Immature natural killer cell (primary cell): ENCODE measurements around the gene GATA2. TPM values are rescaled to one million over a fixed set of nuclear protein-coding genes. Genes with fewer than 3 reads are reported as not detected.
A peak's percentile ranks its signal among the peaks of the same experiment; 100 is the strongest.

Experiments
- DNase-seq, 3 donors: peaks; one replicate each; pipeline ENCODE4 v3.0.0; 2022; ENCODE audit warnings: mixed read lengths in 1 of 3
- H3K27ac Mint-ChIP-seq, 6 donors: one replicate each; pipeline ENCODE4 v1.8.0; 2020; ENCODE audit warnings: mixed read lengths in 6 of 6, mild to moderate bottlenecking in 5 of 6, inconsistent platforms in 4 of 6, moderate library complexity in 3 of 6
- H3K27me3 Mint-ChIP-seq, 3 donors: one replicate each; pipeline ENCODE4 v1.8.0; 2020 to 2021; ENCODE audit warnings: low read depth in 3 of 3, mild to moderate bottlenecking in 3 of 3, mixed read lengths in 3 of 3, moderate library complexity in 3 of 3, inconsistent platforms in 1 of 3
- H3K36me3 Mint-ChIP-seq, 3 donors: one replicate each; pipeline ENCODE4 v1.8.0; 2020; ENCODE audit warnings: mixed read lengths in 3 of 3, inconsistent platforms in 2 of 3, mild to moderate bottlenecking in 2 of 3
- H3K4me1 Mint-ChIP-seq, 2 donors: one replicate each; pipeline ENCODE4 v1.8.0; 2020; ENCODE audit warnings: inconsistent platforms in 2 of 2, mild to moderate bottlenecking in 2 of 2, mixed read lengths in 2 of 2, moderate library complexity in 1 of 2
- H3K4me3 Mint-ChIP-seq, 5 donors: one replicate each; pipeline ENCODE4 v1.8.0; 2020; ENCODE audit warnings: mild to moderate bottlenecking in 5 of 5, mixed read lengths in 5 of 5, inconsistent platforms in 3 of 5, moderate library complexity in 3 of 5
- H3K9me3 Mint-ChIP-seq, 6 donors: one replicate each; pipeline ENCODE4 v1.8.0; 2020; ENCODE audit warnings: mild to moderate bottlenecking in 6 of 6, mixed read lengths in 6 of 6, inconsistent platforms in 4 of 6, moderate library complexity in 3 of 6
- polyA plus RNA-seq, 3 donors: library from polyadenylated mRNA; unstranded; fragments of 300-500 nt; fragmentation: Illumina TruSeq; gene quantifications; one replicate each; pipeline ENCODE4 v1.2.3, GENCODE V29; 2021

Gene GATA2
- polyA plus RNA-seq, 3 donors from 2014 or later = 0.35 TPM; not detected in 2

DNA sequence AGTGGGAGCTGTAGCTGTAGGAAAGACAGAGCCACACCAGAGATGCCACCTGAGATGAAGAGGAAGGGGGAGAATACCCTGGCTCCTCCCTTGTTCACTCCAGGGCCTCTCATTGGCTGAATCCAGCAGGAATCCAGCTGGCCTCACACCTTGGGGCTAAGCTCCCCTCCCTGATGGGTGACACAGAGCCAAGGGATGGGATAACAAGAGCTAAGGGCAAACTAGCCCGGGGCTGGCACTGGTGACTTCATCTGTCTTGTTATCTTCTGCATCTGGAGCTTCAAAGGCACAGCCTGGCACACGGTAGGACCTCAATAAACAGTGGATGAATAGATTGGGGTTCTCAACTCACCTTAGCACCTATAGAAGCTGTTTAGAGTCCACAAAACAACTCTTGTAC lies 13.8 kb upstream of the GATA2 start:
- no peaks in the 10 kb centered on the region for H3K36me3 Mint-ChIP-seq
- DNase-seq = no peak
- no peak overlapping the region for H3K27ac Mint-ChIP-seq
- no peaks in the 10 kb centered on the region for H3K4me1 Mint-ChIP-seq
- H3K27me3 Mint-ChIP-seq = peaks cover 4 to 11% (median 11%) of the 10 kb centered on the region in 3 donors
- no peak overlapping the region for H3K4me3 Mint-ChIP-seq
- H3K9me3 Mint-ChIP-seq = peaks cover 0 to 1% (median 0%) of the 10 kb centered on the region in 6 donors

- Mint-ChIP-seq H3K4me3 (no peak overlapping the region), H3K36me3 (no peaks in the 10 kb centered on the region), H3K9me3 (peaks cover 0 to 1% (median 0%) of the 10 kb centered on the region in 6 donors), H3K27ac (no peak overlapping the region), H3K27me3 (peaks cover 4 to 12% (median 11%) of the 10 kb centered on the region in 3 donors), H3K4me1 (no peaks in the 10 kb centered on the region)
- DNase-seq = no peak
Measured at GRCh38 chr3:128505771-128506170, 12.8 kb upstream of the GATA2 start.

GRCh38 chr3:128504963-128505730 lies 12.1 kb upstream of the GATA2 start:
- H3K27me3 Mint-ChIP-seq = peaks cover 4 to 12% (median 12%) of the 10 kb centered on the region in 3 donors
- peaks cover 0 to 1% (median 0%) of the 10 kb centered on the region in 6 donors for H3K9me3 Mint-ChIP-seq
- no peak overlapping the region for H3K4me3 Mint-ChIP-seq
- no peak for DNase-seq
- H3K36me3 Mint-ChIP-seq = no peaks in the 10 kb centered on the region
- no peak overlapping the region for H3K27ac Mint-ChIP-seq
- no peaks in the 10 kb centered on the region for H3K4me1 Mint-ChIP-seq

GRCh38 chr3:128504533-128504915 lies 11.5 kb upstream of the GATA2 start:
- peaks cover 6 to 12% (median 12%) of the 10 kb centered on the region in 3 donors for H3K27me3 Mint-ChIP-seq
- DNase-seq = no peak
- no peaks in the 10 kb centered on the region for H3K36me3 Mint-ChIP-seq
- peaks cover 0 to 1% (median 0%) of the 10 kb centered on the region in 6 donors for H3K9me3 Mint-ChIP-seq
- no peak overlapping the region for H3K27ac Mint-ChIP-seq
- H3K4me1 Mint-ChIP-seq = no peaks in the 10 kb centered on the region
- H3K4me3 Mint-ChIP-seq = no peak overlapping the region

DNA sequence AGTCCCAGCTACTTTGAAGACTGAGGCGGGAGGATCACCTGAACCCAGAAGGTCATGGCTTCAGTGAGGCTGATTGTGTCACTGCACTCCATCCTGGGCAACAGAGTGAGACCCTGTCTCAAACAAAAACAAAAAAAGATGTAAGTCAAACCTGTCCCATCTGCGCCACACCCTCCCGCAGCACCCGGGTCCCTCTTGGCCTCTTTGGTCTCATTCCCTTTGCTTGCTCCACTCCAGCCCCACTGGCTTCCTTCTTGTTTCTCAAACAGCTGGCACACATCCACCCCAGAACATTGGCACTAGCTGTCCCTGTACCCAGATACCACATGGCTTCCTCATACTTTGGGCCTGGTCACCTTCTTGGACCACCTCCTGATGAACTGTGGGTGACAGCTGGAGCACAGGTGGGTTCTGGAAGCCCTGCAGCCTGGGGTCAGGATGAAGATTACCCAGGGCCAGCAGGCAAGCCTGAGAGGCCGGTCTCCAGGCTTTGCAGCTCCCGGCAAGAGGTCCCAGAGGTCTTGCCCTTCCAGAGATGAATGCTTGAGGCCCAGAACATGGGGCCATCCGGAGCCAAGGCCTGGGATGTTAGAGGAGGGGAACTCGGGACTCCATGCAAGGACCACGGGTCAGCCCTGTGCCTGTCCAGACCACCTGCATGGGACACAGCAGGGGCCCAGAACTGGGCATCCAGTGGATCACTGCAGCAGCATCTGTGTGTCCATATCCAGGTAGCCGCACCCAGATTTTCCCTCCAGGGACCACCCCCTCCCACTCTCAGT lies 10.9 kb upstream of the GATA2 start:
- Mint-ChIP-seq H3K27ac (no peak overlapping the region), H3K36me3 (no peaks in the 10 kb centered on the region), H3K4me3 (no peak overlapping the region), H3K9me3 (peaks cover 0 to 1% (median 0%) of the 10 kb centered on the region in 6 donors), H3K4me1 (no peaks in the 10 kb centered on the region), H3K27me3 (peaks cover 6 to 12% (median 12%) of the 10 kb centered on the region in 3 donors)
- no peak for DNase-seq

- Mint-ChIP-seq H3K4me1 (peaks cover 2 to 5% of the 10 kb centered on the region in 2 donors), H3K4me3 (no peak overlapping the region), H3K27me3 (peaks cover 6 to 15% (median 12%) of the 10 kb centered on the region in 3 donors), H3K9me3 (peaks cover 0 to 1% (median 0%) of the 10 kb centered on the region in 6 donors), H3K36me3 (no peaks in the 10 kb centered on the region), H3K27ac (no peak overlapping the region)
- no peak for DNase-seq
Measured at GRCh38 chr3:128503164-128503651, 10.2 kb upstream of the GATA2 start.

DNA sequence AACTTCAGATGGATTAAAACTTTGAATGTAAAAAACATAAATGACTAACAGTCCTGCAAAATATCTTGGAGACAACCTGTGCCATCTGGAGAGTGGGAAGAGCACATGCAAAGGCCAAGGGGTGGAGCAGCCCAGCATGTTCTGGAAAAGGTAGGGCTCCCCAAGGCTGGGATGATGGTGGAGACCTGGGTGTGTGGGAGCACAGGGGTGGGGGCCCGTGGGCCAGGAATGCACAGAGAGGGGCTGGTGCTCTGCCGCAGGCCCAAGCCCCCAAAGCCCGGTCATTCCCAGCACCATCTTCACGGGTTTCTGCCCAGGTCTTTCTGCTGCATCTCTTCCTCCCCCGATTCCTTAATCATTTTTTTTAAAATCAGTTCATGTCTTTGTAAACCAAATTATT lies 9.7 kb upstream of the GATA2 start:
- peaks cover 2 to 16% (median 12%) of the 10 kb centered on the region in 3 donors for H3K27me3 Mint-ChIP-seq

GRCh38 chr3:128501431-128501830 lies 8.4 kb upstream of the GATA2 start:
- Mint-ChIP-seq H3K36me3 (no peaks in the 10 kb centered on the region), H3K4me3 (no peak overlapping the region), H3K27ac (no peak overlapping the region), H3K9me3 (no peaks in the 10 kb centered on the region), H3K27me3 (peaks cover 3 to 18% (median 8%) of the 10 kb centered on the region in 3 donors), H3K4me1 (peaks cover 2 to 6% of the 10 kb centered on the region in 2 donors)
- DNase-seq = no peak

More for the DNA sequence above, 9.7 kb upstream of the GATA2 start:
- H3K36me3 Mint-ChIP-seq = no peaks in the 10 kb centered on the region
- H3K4me3 Mint-ChIP-seq = no peak overlapping the region
- H3K4me1 Mint-ChIP-seq = peaks cover 2 to 6% of the 10 kb centered on the region in 2 donors
- peaks cover 0 to 1% (median 0%) of the 10 kb centered on the region in 6 donors for H3K9me3 Mint-ChIP-seq
- no peak overlapping the region for H3K27ac Mint-ChIP-seq
- no peak for DNase-seq

GRCh38 chr3:128500556-128500955 lies 7.6 kb upstream of the GATA2 start:
- peaks cover 0 to 2% (median 0%) of the 10 kb centered on the region in 6 donors for H3K9me3 Mint-ChIP-seq
- peaks cover 0 to 4% (median 3%) of the 10 kb centered on the region in 3 donors for H3K36me3 Mint-ChIP-seq
- no peak for DNase-seq
- H3K27ac Mint-ChIP-seq = no peak overlapping the region
- H3K4me1 Mint-ChIP-seq = peaks cover 5 to 12% of the 10 kb centered on the region in 2 donors
- peaks cover 5 to 19% (median 10%) of the 10 kb centered on the region in 3 donors for H3K27me3 Mint-ChIP-seq
- no peak overlapping the region for H3K4me3 Mint-ChIP-seq

DNA sequence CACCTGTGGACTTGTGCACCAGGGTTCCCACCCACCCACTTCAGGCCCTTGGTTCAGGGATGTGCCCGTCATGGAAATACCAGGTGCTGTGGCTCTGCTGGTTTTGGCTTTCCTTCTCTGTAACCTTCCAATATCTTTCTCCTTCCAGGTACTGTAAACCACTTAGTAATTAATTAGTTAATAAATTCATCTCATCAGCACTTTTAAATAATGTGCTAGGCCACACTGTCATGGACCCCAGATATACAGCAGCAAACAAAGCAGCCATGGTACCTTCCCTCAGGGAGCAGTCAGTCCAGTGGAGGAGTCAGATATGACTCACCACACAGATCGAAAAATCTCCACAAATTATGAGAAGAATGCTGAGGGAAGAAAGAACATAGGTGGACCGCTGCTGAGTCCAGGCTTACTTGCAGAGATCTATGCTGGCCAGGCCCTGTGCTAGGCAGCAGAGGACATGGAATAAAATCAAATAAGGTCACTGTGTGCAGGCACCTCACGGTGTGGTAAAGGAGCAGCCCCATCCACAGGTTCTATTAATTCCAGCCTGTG lies 6.8 kb upstream of the GATA2 start:
- H3K4me1 Mint-ChIP-seq = peaks cover 5 to 12% of the 10 kb centered on the region in 2 donors
- H3K9me3 Mint-ChIP-seq = peaks cover 0 to 2% (median 0%) of the 10 kb centered on the region in 6 donors
- H3K36me3 Mint-ChIP-seq = peaks cover 0 to 4% (median 3%) of the 10 kb centered on the region in 3 donors
- H3K4me3 Mint-ChIP-seq = no peak overlapping the region
- no peak for DNase-seq
- H3K27ac Mint-ChIP-seq = no peak overlapping the region
- H3K27me3 Mint-ChIP-seq = peaks cover 8 to 18% (median 10%) of the 10 kb centered on the region in 3 donors

- DNase-seq = no peak
- Mint-ChIP-seq H3K4me3 (peak overlapping the region; percentile 46 to 64 (median 53)), H3K4me1 (peaks cover 5 to 12% of the 10 kb centered on the region in 2 donors), H3K27ac (no peak overlapping the region), H3K36me3 (peaks cover 0 to 4% (median 3%) of the 10 kb centered on the region in 3 donors), H3K9me3 (peaks cover 0 to 2% (median 0%) of the 10 kb centered on the region in 6 donors), H3K27me3 (peaks cover 11 to 23% (median 15%) of the 10 kb centered on the region in 3 donors)
Measured at GRCh38 chr3:128498901-128499530, 6.0 kb upstream of the GATA2 start.

GRCh38 chr3:128498127-128498626 lies 5.2 kb upstream of the GATA2 start:
- Mint-ChIP-seq H3K4me3 (peak overlapping the region; percentile 46 to 64 (median 53)), H3K27me3 (peaks cover 12 to 21% (median 15%) of the 10 kb centered on the region in 3 donors), H3K9me3 (peaks cover 0 to 2% (median 0%) of the 10 kb centered on the region in 6 donors), H3K4me1 (peaks cover 6 to 12% of the 10 kb centered on the region in 2 donors), H3K36me3 (peaks cover 0 to 4% (median 3%) of the 10 kb centered on the region in 3 donors), H3K27ac (no peak overlapping the region)
- DNase-seq = no peak
